Motor neuron (in vitro differentiated cells): Measurements from ENCODE around the gene CCDC68. TPM values are rescaled to one million over a fixed set of nuclear protein-coding genes. Genes with fewer than 3 reads are reported as not detected.

Source experiments
- ATAC-seq, 8 experiments: fragments of 200-7000 bp; cut with Tn5 transposase; replicated peaks in 6 of 8; 2 replicates each; pipeline ENCODE4 v1.8.0; 2021; ENCODE audit warnings: mild to moderate bottlenecking in 8 of 8, moderate library complexity in 8 of 8
- H3K27ac ChIP-seq, 2 donors: fragments of 250-450 bp; sonication (Bioruptor Pico); 2 replicates each; pipeline ENCODE4 v1.9.0; 2021; ENCODE audit warnings: antibody characterized with exemption in 2 of 2, mild to moderate bottlenecking in 2 of 2, moderate library complexity in 1 of 2
- H3K4me1 ChIP-seq, 2 donors: fragments of 250-450 bp; sonication (Bioruptor Pico); replicated peaks in 1 of 2; 2 replicates each; pipeline ENCODE4 v1.6.1; 2021; ENCODE audit warnings: antibody characterized with exemption in 2 of 2, mild to moderate bottlenecking in 2 of 2, moderate library complexity in 1 of 2
- H3K4me3 ChIP-seq, 5 donors: fragments of 250-450 bp; sonication (Bioruptor Pico); 2 replicates each; pipeline ENCODE4 v1.9.0; 2021; ENCODE audit warnings: antibody characterized with exemption in 5 of 5, mild to moderate bottlenecking in 5 of 5, moderate library complexity in 4 of 5
- WGBS, 10 experiments: fragments of 450-650 bp; shearing (Covaris generic); methylation state at CpG; one replicate each; pipeline ENCODE4 v1.0.0; 2022; 5-methylcytosine and 5-hydroxymethylcytosine counted together
- in situ Hi-C, 9 experiments: fragments of 400-800 bp; cut with MboI; loops; one replicate each; pipeline ENCODE4 v1.15.0; 2021; ENCODE audit warnings: low sequenced_read_pairs in 9 of 9, low pct_unique_long_range_greater_than_20kb in 2 of 9; ENCODE audit not compliant: unreplicated experiment in 9 of 9
- total RNA-seq, 8 experiments: library from RNA; unstranded; fragments of 300-600 nt; gene quantifications; 2 replicates each; pipeline versions ENCODE4 v1.2.3 to v1.2.4, GENCODE V29; 2022

The CCDC68 gene
- total RNA-seq, 8 experiments from 2014 or later = 0.05 to 0.64 (median 0.11) TPM; not detected in 4

- in situ Hi-C loops = no loop called here
- ATAC-seq = no peak
- Histone ChIP-seq H3K4me3 (no peak overlapping the region), H3K27ac (no peak overlapping the region), H3K4me1 (no peaks in the 10 kb centered on the region)
- 43 to 96% (median 76%) methylated on average over 2 to 6 of the region's 6 CpGs for WGBS, 10 experiments
Observed at GRCh38 chr18:54852780-54853675, 106.2 kb downstream of the CCDC68 start.

Other genes with a start within 250 kb of the CCDC68 start
- 1 to 10 TPM in 6 of 8 experiments, under 1 TPM in 2; 0.03 to 8.5 (median 3.0) TPM for gene RAB27B, start 131.0 kb downstream of the CCDC68 start, total RNA-seq